Astrocyte of the spinal cord (primary cell): ENCODE data around the gene ACTL7B.

Source experiments
- DNase-seq: peaks from one replicate; pipeline ENCODE4 v3.0.0; 2011; ENCODE audit warnings: low read depth, low spot score
- H3K4me3 ChIP-seq: 2 replicates; pipeline ENCODE4 v1.5.1; 2011; ENCODE audit warnings: low read depth, mild to moderate bottlenecking, low read length, moderate library complexity
- CTCF ChIP-seq: IDR thresholded peaks from 2 replicates; pipeline ENCODE4 v1.5.1; 2012; ENCODE audit warnings: low read depth, mild to moderate bottlenecking, low read length, inconsistent platforms
- in situ Hi-C: cut with HindIII; loops from 2 replicates; pipeline ENCODE4 v1.10.0; 2017; ENCODE audit warnings: low sequenced_read_pairs

Gene ACTL7B

GRCh38 chr9:108863891-108864290 is 8.1 kb upstream of the ACTL7B start:
- TF ChIP-seq CTCF = no peak
- H3K4me3 ChIP-seq = no peak overlapping the region
- DNase-seq = no peak
- in situ Hi-C loops = no loop called here

GRCh38 chr9:108861997-108862396 is 6.2 kb upstream of the ACTL7B start, which contains the start of gene ACTL7A:
TSS of gene ACTL7A (plus strand) at chr9:108862266. CDS start at chr9:108862323, 57 bp downstream.
- in situ Hi-C loops = no loop called here
- no peak for TF ChIP-seq CTCF
- no peak within 1 kb of the TSS for H3K4me3 ChIP-seq
- no peak for DNase-seq

DNA sequence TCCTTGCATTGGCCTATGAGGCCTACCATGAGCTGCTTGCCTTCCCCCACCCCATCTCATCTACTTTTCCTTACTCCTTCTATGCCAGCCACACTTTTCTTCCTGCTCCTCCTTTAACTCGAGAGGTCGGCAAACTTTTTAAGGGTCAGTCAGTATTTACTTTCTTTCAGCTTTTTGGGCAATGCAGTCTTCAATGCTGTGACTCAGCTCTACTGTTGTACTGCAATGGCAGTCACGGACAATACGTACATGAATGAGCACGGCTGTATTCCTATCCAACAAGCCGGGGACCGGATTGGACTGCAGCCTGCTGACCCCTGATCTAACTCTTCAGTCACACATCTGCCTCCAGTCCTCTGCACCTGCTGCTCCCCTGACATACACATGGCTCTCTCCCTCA is 5.7 kb upstream of the ACTL7B start:
- no peak for TF ChIP-seq CTCF
- in situ Hi-C loops = no loop called here
- no peak for DNase-seq
- H3K4me3 ChIP-seq = no peak overlapping the region

DNA sequence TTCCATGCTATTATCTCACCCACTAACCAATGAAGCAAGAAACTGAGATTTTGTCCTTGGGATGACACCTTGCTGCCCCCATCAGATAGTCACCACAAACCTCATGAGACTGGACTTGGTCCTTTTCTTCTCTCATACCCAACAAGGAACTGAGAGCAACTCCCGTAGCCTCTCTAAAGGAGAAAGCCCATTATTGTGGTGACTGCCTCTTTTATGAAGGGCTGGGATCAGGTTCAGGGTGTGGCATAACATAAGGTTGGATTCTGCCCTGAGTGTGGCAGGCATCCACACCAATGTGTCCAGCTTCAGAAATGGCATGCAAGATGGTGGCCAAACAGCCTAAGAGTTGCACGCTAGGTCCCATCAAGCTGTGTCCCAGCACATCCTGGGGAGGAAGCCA is 5.0 kb upstream of the ACTL7B start:
- no peak overlapping the region for H3K4me3 ChIP-seq
- no peak for TF ChIP-seq CTCF
- in situ Hi-C loops = no loop called here
- no peak for DNase-seq

GRCh38 chr9:108860354-108860753 is 4.6 kb upstream of the ACTL7B start:
- no peak for TF ChIP-seq CTCF
- in situ Hi-C loops = no loop called here

DNA sequence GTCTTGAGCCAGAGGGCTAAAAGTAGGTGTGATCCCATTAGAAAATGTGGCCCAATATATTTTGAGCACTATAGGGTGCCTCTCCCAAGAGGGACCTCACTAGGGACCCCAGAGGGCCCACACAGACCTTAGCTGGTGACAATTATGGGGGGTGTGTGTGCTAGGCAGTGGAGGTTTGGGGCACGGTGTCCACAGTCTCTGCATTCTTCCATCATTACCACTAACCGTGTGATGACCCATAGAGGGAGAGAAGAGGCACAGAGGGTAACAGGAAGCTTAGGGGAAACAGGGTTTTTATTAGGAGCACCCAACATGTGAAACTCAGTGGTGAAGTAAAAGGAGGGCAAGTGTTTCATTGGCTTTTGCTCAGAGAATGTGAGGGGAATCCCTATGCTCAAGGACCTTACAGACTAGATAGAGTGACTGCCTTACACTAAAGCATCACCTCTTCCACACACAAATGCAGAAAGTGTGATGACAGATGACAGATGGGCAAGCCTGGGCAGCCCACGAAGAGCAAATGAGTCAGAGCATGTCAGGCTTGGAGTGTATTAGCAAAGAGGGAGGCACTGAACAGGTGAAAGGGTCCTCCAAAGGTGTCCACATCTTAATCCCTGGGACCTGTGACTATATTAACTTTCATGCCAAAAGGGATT is 3.8 kb upstream of the ACTL7B start:
- in situ Hi-C loops = no loop called here
- H3K4me3 ChIP-seq = no peak overlapping the region
- no peak for TF ChIP-seq CTCF
- DNase-seq = no peak

More at GRCh38 chr9:108860354-108860753, 4.6 kb upstream of the ACTL7B start:
- DNase-seq = no peak
- no peak overlapping the region for H3K4me3 ChIP-seq

DNA sequence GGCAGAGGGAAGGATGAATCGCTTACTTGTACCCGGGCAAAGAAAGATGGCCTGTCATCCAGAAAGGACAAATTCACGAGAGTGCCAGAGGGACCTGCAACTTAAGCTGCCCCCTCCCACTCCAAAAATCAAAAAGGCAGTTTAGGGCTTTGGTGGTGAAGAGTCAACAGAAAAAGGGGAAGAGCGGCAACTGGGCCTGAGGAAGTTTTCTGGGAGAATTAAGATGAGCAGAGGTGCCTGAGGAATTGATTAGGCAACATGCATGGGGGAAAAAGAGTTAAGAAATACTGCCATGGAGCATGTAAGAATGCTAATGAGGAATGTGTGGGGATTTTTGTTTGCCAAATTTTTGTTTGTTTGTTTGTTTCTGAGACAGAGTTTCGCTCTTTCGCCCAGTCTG is 1.8 kb upstream of the ACTL7B start:
- in situ Hi-C loops = no loop called here
- no peak for TF ChIP-seq CTCF

More for the DNA sequence above, 1.8 kb upstream of the ACTL7B start:
- H3K4me3 ChIP-seq = no peak overlapping the region
- DNase-seq = no peak
